IPS-18a (cell line): ENCODE measurements around the gene SUN5.

Experiments
- H3K27ac ChIP-seq: one replicate; pipeline ENCODE4 v1.5.1; 2013; ENCODE audit warnings: low read length
- H3K27me3 ChIP-seq: one replicate; pipeline ENCODE4 v1.6.1; 2013; ENCODE audit warnings: mild to moderate bottlenecking, low read length; ENCODE audit not compliant: control insufficient read depth, insufficient read depth
- H3K36me3 ChIP-seq: one replicate; pipeline ENCODE4 v1.6.1; 2013; ENCODE audit warnings: low read depth, low read length; ENCODE audit not compliant: control insufficient read depth
- H3K4me1 ChIP-seq: one replicate; pipeline ENCODE4 v1.6.1; 2013; ENCODE audit warnings: low read depth, low read length; ENCODE audit not compliant: control insufficient read depth
- H3K4me3 ChIP-seq: one replicate; pipeline ENCODE4 v1.5.1; 2013; ENCODE audit warnings: low read length
- H3K9ac ChIP-seq: one replicate; pipeline ENCODE4 v1.6.1; 2013; ENCODE audit warnings: mild to moderate bottlenecking, low read length, moderate library complexity
- H3K9me3 ChIP-seq: one replicate; pipeline ENCODE4 v1.6.1; 2013; ENCODE audit warnings: low read depth, low read length; ENCODE audit not compliant: control insufficient read depth

The SUN5 gene

DNA sequence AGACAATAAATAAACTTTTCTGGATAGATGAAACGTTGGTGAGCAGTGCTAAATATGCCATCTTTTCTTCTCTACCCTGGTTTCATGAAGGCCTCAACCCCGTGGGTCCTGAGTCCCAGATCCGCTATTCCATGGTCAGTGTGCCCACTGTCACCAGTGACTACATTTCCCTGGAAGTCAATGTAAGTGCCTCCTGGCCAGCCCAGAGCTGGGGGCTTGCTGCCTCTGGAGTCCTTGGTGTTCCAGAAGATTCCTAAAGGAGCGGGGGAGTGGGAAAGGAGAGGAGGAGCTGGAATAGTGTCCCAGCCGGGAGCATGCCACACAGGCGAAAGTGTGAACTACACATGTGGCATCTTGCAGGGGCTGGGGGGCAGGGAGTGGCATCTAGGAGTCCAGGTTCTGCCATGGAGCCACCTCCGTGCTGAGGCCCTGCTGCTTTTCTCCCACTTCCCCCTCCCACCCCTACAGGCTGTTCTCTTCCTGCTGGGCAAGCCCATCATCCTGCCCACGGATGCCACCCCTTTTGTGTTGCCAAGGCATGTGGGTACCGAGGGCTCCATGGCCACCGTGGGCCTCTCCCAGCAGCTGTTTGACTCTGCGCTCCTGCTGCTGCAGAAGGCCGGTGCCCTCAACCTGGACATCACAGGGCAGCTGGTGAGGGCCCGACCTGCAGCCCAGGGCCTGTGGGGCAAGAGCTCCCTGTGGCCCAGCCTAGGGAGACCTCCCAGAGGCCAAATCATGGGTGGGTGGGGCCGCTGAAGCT is 14.1 kb upstream of the SUN5 start:
- no peaks in the 10 kb centered on the region for H3K27me3 ChIP-seq
- no peak overlapping the region for H3K27ac ChIP-seq
- H3K4me3 ChIP-seq: no peak overlapping the region
- H3K9ac ChIP-seq: no peak overlapping the region
- no peaks in the 10 kb centered on the region for H3K36me3 ChIP-seq
- no peaks in the 10 kb centered on the region for H3K9me3 ChIP-seq
- no peaks in the 10 kb centered on the region for H3K4me1 ChIP-seq

DNA sequence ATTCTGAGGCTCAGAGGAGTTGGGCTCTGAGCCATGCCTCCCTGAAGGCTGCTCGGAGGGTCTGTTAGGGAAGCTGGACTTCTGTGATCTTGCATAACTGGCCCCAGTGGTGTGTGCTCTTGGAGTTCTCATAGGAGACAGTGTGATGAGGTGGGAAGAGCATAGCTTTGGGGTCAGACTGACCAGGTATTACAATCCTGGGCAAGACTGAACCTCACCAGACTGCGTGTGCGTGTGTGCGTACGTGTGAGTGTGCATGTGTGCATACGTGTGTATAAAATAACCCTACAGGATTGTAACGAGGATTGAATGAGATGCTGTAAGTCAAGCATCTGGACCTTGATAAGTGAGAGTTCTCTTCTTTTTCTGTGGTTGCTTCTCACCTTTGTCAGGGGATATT is 13.3 kb upstream of the SUN5 start:
- no peaks in the 10 kb centered on the region for H3K27me3 ChIP-seq
- no peaks in the 10 kb centered on the region for H3K36me3 ChIP-seq

DNA sequence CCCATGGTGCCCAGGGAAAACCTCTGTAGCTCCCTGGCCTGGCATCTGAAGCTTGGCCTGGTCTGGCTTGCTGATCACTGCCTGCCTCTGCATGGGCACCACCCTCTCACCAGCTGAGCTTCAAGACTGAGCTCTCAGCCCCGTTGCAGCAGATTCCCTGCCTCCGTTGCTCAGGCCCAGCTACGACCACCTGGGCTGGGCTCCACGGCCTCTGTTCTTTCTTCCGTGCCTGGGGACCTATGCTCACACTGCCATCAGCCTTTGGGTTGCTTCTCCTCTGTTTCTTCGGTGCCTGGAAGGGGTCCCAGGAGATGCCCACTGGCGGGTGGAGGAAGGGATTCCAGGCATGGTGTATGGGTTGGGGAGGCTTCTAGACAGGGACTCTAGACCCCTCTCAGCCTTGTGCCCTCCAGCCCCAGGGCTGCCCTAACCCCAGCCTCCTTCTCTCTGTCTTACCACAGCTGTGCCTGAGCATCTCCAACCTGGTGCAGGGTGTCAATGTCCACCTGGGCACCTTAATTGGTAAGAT is 12.4 kb upstream of the SUN5 start:
- H3K27ac ChIP-seq: no peak overlapping the region
- H3K4me3 ChIP-seq: no peak overlapping the region
- H3K9me3 ChIP-seq: no peaks in the 10 kb centered on the region
- H3K4me1 ChIP-seq: no peaks in the 10 kb centered on the region
- no peaks in the 10 kb centered on the region for H3K36me3 ChIP-seq
- no peaks in the 10 kb centered on the region for H3K27me3 ChIP-seq
- no peak overlapping the region for H3K9ac ChIP-seq

More for the DNA sequence above, 13.3 kb upstream of the SUN5 start:
- Histone ChIP-seq H3K9ac (no peak overlapping the region), H3K9me3 (no peaks in the 10 kb centered on the region), H3K4me3 (no peak overlapping the region), H3K4me1 (no peaks in the 10 kb centered on the region), H3K27ac (no peak overlapping the region)

DNA sequence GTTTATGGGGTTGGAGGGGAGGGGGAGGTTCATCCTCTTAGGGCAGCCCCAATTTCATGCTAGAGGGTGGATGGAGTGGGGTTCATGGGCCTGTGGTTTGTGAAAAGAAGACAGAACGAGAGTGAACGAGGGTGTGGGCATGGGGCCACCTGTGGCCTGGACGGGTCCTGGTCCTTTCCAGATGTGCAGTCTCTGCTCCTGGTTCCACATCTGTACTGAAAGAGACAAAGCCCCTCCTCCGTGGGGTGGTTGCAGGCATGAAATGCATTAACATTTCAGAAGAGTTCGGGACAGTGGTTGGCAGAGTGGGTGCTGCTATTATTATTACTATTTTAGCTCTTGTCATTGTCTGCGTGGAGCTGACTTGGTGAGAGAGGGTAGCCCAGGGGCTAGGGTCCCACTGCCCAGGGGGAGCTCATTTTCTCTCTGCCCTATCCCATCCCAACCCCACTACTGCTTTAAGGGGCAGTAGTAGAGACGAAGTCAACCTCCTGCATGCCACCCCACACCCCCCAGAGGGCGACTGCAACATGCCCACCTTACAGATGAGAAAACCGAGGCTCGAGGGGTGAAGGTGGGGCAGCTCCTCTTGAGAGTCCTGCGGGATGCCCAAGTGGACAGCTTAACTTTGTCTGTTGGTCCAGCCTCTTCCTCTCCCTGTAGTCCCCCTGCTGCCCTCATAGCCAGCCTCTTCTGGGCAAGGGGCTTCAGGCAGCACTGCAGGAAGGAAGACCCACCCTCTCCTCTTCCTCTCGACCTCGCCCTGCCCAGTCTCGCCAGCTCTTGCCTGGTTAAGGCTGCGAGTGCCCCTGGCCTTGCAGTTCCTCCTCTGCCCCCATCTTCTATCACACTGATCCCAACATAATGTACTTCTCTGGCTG is 11.7 kb upstream of the SUN5 start:
- Histone ChIP-seq H3K9me3 (no peaks in the 10 kb centered on the region), H3K9ac (no peak overlapping the region), H3K4me3 (no peak overlapping the region), H3K27ac (no peak overlapping the region), H3K36me3 (no peaks in the 10 kb centered on the region), H3K4me1 (no peaks in the 10 kb centered on the region), H3K27me3 (no peaks in the 10 kb centered on the region)

DNA sequence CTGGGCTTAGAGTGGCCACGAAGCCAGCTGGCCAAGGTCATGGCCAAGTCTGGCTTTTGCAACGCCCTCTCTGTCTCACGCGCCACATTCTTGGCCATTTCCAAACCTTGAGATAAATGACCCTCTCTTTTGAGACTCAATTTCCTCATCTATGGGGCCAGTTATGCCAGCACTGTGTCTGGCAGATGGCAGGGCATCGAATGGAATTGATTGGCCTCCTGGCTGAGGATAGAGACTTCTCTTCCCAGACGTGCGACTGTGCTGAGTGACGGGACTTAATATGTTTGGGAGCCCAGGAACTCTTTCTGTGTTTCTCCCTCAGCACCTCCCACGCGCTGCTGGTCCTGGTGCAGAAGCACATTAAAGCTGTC is 10.9 kb upstream of the SUN5 start:
- Histone ChIP-seq H3K9me3 (no peaks in the 10 kb centered on the region), H3K4me1 (no peaks in the 10 kb centered on the region), H3K36me3 (no peaks in the 10 kb centered on the region), H3K27ac (no peak overlapping the region), H3K27me3 (no peaks in the 10 kb centered on the region), H3K9ac (no peak overlapping the region), H3K4me3 (no peak overlapping the region)

DNA sequence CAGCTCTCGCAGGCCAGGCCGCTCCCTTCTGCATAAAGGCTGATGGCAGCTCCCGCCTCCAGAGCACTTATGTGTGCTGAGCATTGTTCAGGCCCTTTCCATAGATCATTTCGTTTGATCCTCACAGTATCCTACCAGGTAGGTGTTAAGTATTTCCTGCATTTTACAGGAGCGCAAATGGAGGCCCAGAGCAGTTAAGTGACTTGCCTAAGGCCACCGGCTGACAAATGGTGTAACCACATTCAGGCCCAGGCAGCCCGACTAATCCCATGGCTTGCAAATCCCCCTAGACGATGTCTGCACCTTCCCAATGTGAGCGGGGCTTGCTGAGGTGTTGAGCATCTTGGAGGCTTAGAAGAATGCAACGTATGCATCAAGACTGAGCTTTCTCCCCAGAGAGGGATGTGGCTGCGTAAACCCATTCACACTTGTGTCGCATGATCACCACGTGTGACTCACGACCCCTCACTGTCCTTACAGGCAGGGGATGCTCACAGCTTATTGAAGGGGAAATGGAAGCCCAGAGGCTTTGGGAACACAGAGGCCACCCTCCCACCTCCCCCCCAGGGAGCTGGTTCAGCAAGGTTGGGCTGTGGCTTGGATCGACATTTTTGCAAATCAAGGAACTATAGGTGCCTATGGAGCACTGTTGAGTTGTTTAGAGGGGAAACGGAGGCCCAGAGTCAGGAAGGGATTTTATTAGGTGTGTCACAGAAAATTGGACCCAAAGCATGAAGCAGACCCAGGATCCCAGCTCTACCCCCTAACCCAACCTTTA is 10.3 kb upstream of the SUN5 start:
- Histone ChIP-seq H3K4me1 (no peaks in the 10 kb centered on the region), H3K27me3 (no peaks in the 10 kb centered on the region), H3K9me3 (no peaks in the 10 kb centered on the region), H3K27ac (no peak overlapping the region), H3K4me3 (no peak overlapping the region), H3K9ac (no peak overlapping the region), H3K36me3 (no peaks in the 10 kb centered on the region)

DNA sequence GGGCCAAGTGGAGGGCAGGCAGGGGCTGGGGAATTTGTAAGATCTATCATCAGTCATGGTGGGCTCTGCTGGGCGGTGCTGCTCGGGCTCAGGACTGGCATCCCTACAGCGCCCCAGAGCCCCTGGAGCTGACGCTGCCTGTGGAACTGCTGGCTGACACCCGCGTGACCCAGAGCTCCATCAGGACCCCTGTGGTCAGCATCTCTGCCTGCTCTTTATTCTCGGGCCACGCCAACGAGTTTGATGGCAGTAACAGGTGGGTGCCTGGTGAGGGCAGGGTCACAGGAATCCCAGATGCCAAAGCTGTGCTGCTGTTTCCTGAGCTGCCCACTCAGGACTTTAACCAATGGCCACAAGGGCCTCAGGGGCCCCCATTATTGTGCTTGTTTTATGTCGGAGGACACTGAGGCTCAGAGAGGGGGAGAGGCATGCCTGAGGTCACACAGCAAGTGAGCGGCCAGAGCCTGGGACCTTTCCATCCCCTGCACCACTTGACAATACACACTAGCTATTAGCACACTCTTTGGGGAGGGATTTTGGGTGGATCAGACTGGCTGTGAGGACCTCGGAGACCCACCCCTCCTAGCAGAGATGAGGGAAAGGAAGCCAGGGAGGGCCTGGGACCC is 9.6 kb upstream of the SUN5 start:
- no peak overlapping the region for H3K27ac ChIP-seq
- H3K4me3 ChIP-seq: no peak overlapping the region
- no peaks in the 10 kb centered on the region for H3K4me1 ChIP-seq
- no peaks in the 10 kb centered on the region for H3K27me3 ChIP-seq
- H3K36me3 ChIP-seq: no peaks in the 10 kb centered on the region
- H3K9ac ChIP-seq: no peak overlapping the region
- no peaks in the 10 kb centered on the region for H3K9me3 ChIP-seq

DNA sequence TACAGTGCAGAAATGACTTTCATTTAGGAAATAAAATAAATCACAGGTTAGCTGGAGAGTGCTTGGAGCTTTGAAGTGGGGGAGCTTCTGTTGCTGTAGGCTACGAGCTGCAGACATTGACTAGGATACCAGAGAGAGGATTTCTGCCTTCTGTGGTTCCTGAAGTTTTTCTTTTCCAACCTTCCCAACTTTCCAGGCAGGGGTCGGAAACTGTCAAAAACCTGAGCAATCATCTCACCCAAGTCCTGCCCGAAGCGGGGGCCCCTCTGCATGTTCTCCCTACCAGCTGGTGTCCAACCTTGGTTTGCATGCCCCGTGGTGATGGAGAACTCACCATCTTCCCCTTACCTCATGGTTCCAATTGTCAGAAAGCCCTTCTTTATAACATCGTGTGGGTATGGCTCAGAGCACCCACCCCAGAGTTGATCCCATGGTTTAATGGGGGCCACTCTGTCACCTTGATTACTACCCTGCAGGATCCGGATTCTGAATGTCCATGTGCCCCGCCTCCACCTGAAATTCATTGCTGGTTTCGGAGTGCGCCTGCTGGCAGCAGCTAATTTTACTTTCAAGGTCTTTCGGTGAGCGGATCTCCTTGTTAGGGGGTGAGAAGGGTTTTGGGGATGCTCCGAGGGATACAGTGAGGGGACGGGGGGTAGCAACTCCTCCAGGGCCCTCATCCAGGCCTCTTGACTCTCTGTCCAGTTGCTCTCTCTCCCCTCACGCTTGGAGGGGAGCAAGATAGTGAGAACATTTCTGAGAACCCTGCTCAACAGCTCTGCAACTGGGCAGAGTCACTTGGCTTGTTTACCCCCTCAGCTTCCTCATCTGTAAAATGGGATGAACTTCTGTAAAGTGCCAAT is 8.3 kb upstream of the SUN5 start:
- Histone ChIP-seq H3K27ac (no peak overlapping the region), H3K4me1 (no peaks in the 10 kb centered on the region), H3K9ac (no peak overlapping the region), H3K4me3 (no peak overlapping the region), H3K36me3 (no peaks in the 10 kb centered on the region), H3K27me3 (no peaks in the 10 kb centered on the region), H3K9me3 (no peaks in the 10 kb centered on the region)

DNA sequence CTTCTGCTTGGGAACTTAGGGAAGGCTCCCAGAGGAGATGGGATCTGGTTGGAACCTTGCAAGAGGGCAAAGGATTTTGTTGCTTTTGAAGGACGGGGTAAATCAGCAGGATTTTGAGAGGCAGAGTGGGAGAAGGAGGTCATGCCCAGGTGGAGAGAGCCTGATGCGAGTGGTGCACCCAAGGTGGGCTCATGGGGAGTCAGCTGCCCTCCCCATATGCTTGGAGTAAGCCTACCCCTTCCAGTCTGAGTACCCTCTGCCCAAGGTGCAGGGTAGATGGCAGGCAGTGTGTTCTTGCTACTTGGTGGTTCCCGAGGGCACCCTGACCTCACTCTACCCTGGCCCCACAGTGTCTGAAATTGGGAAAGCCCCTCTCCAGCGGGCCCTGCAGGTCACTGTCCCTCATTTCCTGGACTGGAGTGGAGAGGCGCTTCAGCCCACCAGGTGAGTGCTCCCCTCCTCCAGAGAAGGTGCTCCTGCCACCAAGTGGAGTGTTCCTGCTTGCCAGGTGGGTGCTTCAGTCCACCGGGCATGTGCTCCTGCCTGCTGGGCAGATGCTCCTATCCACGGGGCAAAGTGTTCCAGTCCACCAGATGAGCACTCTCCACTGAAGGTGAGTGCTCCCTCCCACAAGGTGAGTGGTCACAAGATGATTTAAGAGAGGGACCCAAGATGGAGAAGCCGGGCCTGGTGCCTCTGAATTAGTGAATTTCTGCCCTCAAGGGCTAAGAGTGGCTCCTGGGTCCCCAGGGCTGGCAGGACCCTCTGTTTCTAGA is 6.6 kb upstream of the SUN5 start:
- Histone ChIP-seq H3K27ac (no peak overlapping the region), H3K4me3 (no peak overlapping the region), H3K4me1 (no peaks in the 10 kb centered on the region), H3K9ac (no peak overlapping the region), H3K36me3 (no peaks in the 10 kb centered on the region), H3K27me3 (no peaks in the 10 kb centered on the region), H3K9me3 (no peaks in the 10 kb centered on the region)

DNA sequence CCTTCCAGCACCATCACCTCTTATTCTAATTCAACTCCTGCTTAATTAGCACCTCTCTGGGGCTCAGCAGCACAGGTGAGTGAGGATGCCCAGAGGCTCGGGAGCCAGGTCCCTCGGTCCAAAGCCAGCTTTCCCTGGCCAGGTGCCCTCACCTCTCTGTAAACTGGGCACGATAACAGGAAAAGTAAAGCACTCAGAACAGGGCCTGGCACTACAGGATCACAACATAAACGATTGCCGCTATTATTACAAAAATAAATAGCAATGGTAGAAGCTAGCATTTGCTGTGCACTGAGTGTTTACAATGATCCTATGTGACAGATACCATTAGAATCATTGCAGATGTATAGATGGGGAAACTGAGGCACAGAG is 5.9 kb upstream of the SUN5 start:
- H3K27ac ChIP-seq: no peak overlapping the region
- no peaks in the 10 kb centered on the region for H3K4me1 ChIP-seq
- H3K9ac ChIP-seq: no peak overlapping the region
- H3K4me3 ChIP-seq: no peak overlapping the region
- H3K36me3 ChIP-seq: no peaks in the 10 kb centered on the region
- no peaks in the 10 kb centered on the region for H3K27me3 ChIP-seq
- no peaks in the 10 kb centered on the region for H3K9me3 ChIP-seq
